ENCODE data around the gene SMOC2. TPM values are rescaled to one million over a fixed set of nuclear protein-coding genes. Genes with fewer than 3 reads are reported as not detected.
"Not testable (repeated sequence)": the region's sequence is repeated elsewhere in the genome, so short reads cannot be mapped to it uniquely, and the experiment has no call there.

The SMOC2 gene
- total and polyA plus RNA-seq, 2 donors (not counting 1 experiment from before 2014, with no cell fraction given): 0.37 TPM; not detected in 1

DNA sequence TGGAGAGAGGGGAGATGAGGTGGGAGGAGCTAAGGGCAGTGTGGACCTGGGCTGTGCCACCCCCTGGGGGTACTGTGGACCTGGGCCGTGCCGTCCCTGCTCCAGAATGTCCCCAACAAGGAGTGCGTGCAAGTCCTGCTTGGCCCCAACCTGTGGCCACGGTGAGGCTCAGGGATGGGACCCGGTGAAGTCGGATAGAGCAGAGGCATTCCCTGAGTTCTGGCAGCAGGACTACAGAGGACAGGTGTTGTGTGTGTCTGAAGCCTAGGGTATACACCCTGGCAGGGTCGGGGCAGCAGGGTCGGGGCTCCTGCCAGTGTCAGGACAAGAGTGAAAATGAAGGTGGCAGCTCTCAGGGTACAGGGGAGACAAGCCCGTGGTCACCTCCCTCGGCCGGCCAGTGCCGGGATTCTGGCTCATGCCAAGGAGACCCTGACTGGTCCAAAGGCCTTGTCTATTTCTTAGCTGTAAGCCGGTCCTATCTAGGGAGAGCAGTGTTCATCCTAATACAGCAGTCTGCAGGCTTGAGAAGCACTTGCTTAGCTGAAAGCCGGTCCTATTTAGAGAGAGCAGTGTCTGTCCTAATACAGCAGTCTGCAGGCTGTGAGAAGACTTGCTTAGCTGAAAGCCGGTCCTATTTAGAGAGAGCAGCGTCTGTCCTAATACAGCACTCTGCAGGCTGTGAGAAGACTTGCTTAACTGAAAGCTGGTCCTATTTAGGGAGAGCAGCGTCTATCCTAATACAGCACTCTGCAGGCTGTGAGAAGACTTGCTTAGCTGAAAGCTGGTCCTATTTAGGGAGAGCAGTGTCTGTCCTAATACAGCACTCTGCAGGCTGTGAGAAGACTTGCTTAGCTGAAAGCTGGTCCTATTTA is 95.9 kb downstream of the SMOC2 start:
- H3K4me3 Mint-ChIP-seq: no peak overlapping the region
- Histone ChIP-seq H3K4me1 (ENCODE audit: control insufficient read depth in 2 of 2, insufficient read depth in 2 of 2, low read length in 2 of 2) (no peaks in the 10 kb centered on the region), H3K27me3 (replicated peaks in 1 of 4; ENCODE audit: control extremely low read depth in 1 of 4, control insufficient read depth in 3 of 4, insufficient read depth in 4 of 4, low read length in 3 of 4) (peaks cover 0 to 4% (median 0%) of the 10 kb centered on the region in 4 experiments), H2AFZ (ENCODE audit: insufficient read depth, low read depth, low read length, poor library complexity, severe bottlenecking) (no peak overlapping the region), H3K9me3 (ENCODE audit: control extremely low read depth in 1 of 3, control insufficient read depth in 2 of 3, insufficient read depth in 1 of 3, low read length in 2 of 3) (peaks cover 0 to 4% (median 0%) of the 10 kb centered on the region in 3 donors), H3K27ac (ENCODE audit: low read length in 2 of 2) (no peak overlapping the region), H3K4me3 (ENCODE audit: control extremely low read depth in 1 of 5, extremely low read depth in 1 of 5, insufficient read depth in 1 of 5, low read depth in 2 of 5, low read length in 4 of 5) (no peak overlapping the region), H3K4me2 (replicated peaks; ENCODE audit: low read depth, low read length, poor library complexity, severe bottlenecking) (no peak overlapping the region), H4K20me1 (ENCODE audit: control insufficient read depth, insufficient read depth, low read length, poor library complexity, severe bottlenecking) (no peaks in the 10 kb centered on the region), H3K9ac (ENCODE audit: low read length) (no peak overlapping the region), H3K36me3 (replicated peaks in 1 of 2; ENCODE audit: control extremely low read depth in 1 of 2, control insufficient read depth in 1 of 2, extremely low read depth in 1 of 2, insufficient read depth in 2 of 2, low read length in 1 of 2) (no peaks in the 10 kb centered on the region), H3K79me2 (ENCODE audit: control insufficient read depth, insufficient read depth, low read length) (no peaks in the 10 kb centered on the region)
- WGBS (ENCODE audit: insufficient coverage): 90% methylated on average over 17 of the region's 17 CpGs
- ATAC-seq (ENCODE audit: low read depth) (no peak), DNase-seq (no peak)
- CTCF ChIA-PET: no interaction called here
- TF ChIP-seq EZH2 (IDR thresholded peaks at IDR 0.05; ENCODE audit: borderline replicate concordance, insufficient read depth, low read depth, low read length, poor library complexity, severe bottlenecking): no peak
- TF ChIP-seq, protein P1, sequence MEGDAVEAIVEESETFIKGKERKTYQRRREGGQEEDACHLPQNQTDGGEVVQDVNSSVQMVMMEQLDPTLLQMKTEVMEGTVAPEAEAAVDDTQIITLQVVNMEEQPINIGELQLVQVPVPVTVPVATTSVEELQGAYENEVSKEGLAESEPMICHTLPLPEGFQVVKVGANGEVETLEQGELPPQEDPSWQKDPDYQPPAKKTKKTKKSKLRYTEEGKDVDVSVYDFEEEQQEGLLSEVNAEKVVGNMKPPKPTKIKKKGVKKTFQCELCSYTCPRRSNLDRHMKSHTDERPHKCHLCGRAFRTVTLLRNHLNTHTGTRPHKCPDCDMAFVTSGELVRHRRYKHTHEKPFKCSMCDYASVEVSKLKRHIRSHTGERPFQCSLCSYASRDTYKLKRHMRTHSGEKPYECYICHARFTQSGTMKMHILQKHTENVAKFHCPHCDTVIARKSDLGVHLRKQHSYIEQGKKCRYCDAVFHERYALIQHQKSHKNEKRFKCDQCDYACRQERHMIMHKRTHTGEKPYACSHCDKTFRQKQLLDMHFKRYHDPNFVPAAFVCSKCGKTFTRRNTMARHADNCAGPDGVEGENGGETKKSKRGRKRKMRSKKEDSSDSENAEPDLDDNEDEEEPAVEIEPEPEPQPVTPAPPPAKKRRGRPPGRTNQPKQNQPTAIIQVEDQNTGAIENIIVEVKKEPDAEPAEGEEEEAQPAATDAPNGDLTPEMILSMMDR (IDR thresholded peaks at IDR 0.05): no peak
- no peaks in the 10 kb centered on the region for H3K9me3 Mint-ChIP-seq (ENCODE audit: insufficient read depth)
- intact Hi-C loops (cut with micrococcal nuclease): no loop called here
- no peak overlapping the region for H3K27ac Mint-ChIP-seq
- POLR2A ChIA-PET: no interaction called here
- no peaks in the 10 kb centered on the region for H3K4me1 Mint-ChIP-seq
- H3K27me3 Mint-ChIP-seq: no peaks in the 10 kb centered on the region

DNA sequence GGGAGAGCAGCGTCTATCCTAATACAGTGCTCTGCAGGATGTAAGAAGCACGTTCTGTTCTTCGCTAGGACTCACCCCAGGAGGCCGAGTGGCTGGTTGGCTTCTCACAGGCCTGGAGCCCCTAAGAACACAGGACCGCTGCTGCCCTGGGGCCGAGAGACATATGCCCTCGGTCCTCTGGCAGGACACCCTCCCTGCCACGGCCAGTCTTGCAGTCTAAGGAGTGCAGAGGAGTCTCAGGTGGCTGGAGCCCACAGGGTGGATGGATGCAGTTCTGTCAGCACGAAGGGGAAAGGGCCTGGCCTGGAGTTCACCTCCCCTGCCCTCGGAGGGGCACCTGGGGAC is 96.5 kb downstream of the SMOC2 start:
- WGBS (ENCODE audit: insufficient coverage): 79% methylated on average over 9 of the region's 10 CpGs
- H3K4me3 ChIP-seq (ENCODE audit: control extremely low read depth in 1 of 5, extremely low read depth in 1 of 5, insufficient read depth in 1 of 5, low read depth in 2 of 5, low read length in 4 of 5): no peak overlapping the region
- Mint-ChIP-seq H3K4me1 (no peaks in the 10 kb centered on the region), H3K9me3 (ENCODE audit: insufficient read depth) (no peaks in the 10 kb centered on the region), H3K27ac (no peak overlapping the region), H3K4me3 (no peak overlapping the region), H3K27me3 (no peaks in the 10 kb centered on the region)
- H4K20me1 ChIP-seq (ENCODE audit: control insufficient read depth, insufficient read depth, low read length, poor library complexity, severe bottlenecking): no peaks in the 10 kb centered on the region
- H2AFZ ChIP-seq (ENCODE audit: insufficient read depth, low read depth, low read length, poor library complexity, severe bottlenecking): no peak overlapping the region
- ATAC-seq (ENCODE audit: low read depth): no peak
- H3K27me3 ChIP-seq (replicated peaks in 1 of 4; ENCODE audit: control extremely low read depth in 1 of 4, control insufficient read depth in 3 of 4, insufficient read depth in 4 of 4, low read length in 3 of 4): peaks cover 0 to 4% (median 0%) of the 10 kb centered on the region in 4 experiments
- no peak overlapping the region for H3K4me2 ChIP-seq (replicated peaks; ENCODE audit: low read depth, low read length, poor library complexity, severe bottlenecking)
- DNase-seq: no peak
- no peak for TF ChIP-seq EZH2 (IDR thresholded peaks at IDR 0.05; ENCODE audit: borderline replicate concordance, insufficient read depth, low read depth, low read length, poor library complexity, severe bottlenecking)
- TF ChIP-seq, protein P1 (IDR thresholded peaks at IDR 0.05): no peak
- no peaks in the 10 kb centered on the region for H3K4me1 ChIP-seq (ENCODE audit: control insufficient read depth in 2 of 2, insufficient read depth in 2 of 2, low read length in 2 of 2)
- CTCF ChIA-PET: no interaction called here
- POLR2A ChIA-PET: no interaction called here
- H3K79me2 ChIP-seq (ENCODE audit: control insufficient read depth, insufficient read depth, low read length): no peaks in the 10 kb centered on the region
- H3K9ac ChIP-seq (ENCODE audit: low read length): no peak overlapping the region
- no peak overlapping the region for H3K27ac ChIP-seq (ENCODE audit: low read length in 2 of 2)
- no peaks in the 10 kb centered on the region for H3K36me3 ChIP-seq (replicated peaks in 1 of 2; ENCODE audit: control extremely low read depth in 1 of 2, control insufficient read depth in 1 of 2, extremely low read depth in 1 of 2, insufficient read depth in 2 of 2, low read length in 1 of 2)
- peaks cover 0 to 4% (median 0%) of the 10 kb centered on the region in 3 donors for H3K9me3 ChIP-seq (ENCODE audit: control extremely low read depth in 1 of 3, control insufficient read depth in 2 of 3, insufficient read depth in 1 of 3, low read length in 2 of 3)
- intact Hi-C loops (cut with micrococcal nuclease): no loop called here

DNA sequence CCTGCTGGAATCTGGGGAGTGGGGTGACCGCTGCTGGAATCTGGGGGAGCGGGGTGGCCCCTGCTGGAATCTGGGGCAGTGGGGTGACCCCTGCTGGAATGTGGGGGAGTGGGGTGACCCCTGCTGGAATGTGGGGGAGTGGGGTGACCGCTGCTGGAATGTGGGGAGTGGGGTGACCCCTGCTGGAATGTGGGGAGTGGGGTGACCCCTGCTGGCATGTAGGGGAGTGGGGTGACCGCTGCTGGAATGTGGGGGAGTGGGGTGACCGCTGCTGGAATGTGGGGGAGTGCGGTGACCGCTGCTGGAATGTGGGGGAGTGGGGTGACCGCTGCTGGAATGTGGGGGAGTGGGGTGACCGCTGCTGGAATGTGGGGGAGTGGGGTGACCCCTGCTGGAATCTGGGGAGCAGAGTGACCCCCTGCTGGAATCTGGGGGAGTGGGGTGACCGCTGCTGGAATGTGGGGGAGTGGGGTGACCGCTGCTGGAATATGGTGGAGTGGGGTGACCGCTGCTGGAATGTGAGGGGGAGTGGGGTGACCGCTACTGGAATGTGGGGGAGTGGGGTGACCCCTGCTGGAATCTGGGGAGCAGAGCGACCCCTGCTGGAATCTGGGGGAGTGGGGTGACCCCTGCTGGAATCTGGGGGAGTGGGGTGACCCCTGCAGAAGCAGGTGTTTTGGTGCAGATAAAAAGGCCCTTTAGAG is 97.4 kb downstream of the SMOC2 start:
- H3K4me1 Mint-ChIP-seq: not testable (repeated sequence)
- WGBS (ENCODE audit: insufficient coverage): 85% methylated on average over 12 of the region's 14 CpGs

More for the DNA sequence above, 97.4 kb downstream of the SMOC2 start:
- H4K20me1 ChIP-seq (ENCODE audit: control insufficient read depth, insufficient read depth, low read length, poor library complexity, severe bottlenecking); DNase-seq; H3K9me3 ChIP-seq (ENCODE audit: control extremely low read depth in 1 of 3, control insufficient read depth in 2 of 3, insufficient read depth in 1 of 3, low read length in 2 of 3); H3K36me3 ChIP-seq (replicated peaks in 1 of 2; ENCODE audit: control extremely low read depth in 1 of 2, control insufficient read depth in 1 of 2, extremely low read depth in 1 of 2, insufficient read depth in 2 of 2, low read length in 1 of 2); H2AFZ ChIP-seq (ENCODE audit: insufficient read depth, low read depth, low read length, poor library complexity, severe bottlenecking); CTCF ChIA-PET; H3K27me3 Mint-ChIP-seq; H3K4me3 ChIP-seq (ENCODE audit: control extremely low read depth in 1 of 5, extremely low read depth in 1 of 5, insufficient read depth in 1 of 5, low read depth in 2 of 5, low read length in 4 of 5); POLR2A ChIA-PET; H3K27ac Mint-ChIP-seq; intact Hi-C loops (cut with micrococcal nuclease); H3K9ac ChIP-seq (ENCODE audit: low read length); ATAC-seq (ENCODE audit: low read depth); H3K9me3 Mint-ChIP-seq (ENCODE audit: insufficient read depth); H3K4me1 ChIP-seq (ENCODE audit: control insufficient read depth in 2 of 2, insufficient read depth in 2 of 2, low read length in 2 of 2); H3K27me3 ChIP-seq (replicated peaks in 1 of 4; ENCODE audit: control extremely low read depth in 1 of 4, control insufficient read depth in 3 of 4, insufficient read depth in 4 of 4, low read length in 3 of 4); H3K4me2 ChIP-seq (replicated peaks; ENCODE audit: low read depth, low read length, poor library complexity, severe bottlenecking); H3K79me2 ChIP-seq (ENCODE audit: control insufficient read depth, insufficient read depth, low read length); H3K4me3 Mint-ChIP-seq; H3K27ac ChIP-seq (ENCODE audit: low read length in 2 of 2): not testable (repeated sequence)

Measured in B cell (primary cell).